ENCODE results near the gene IL37. TPM values are rescaled to one million over a fixed set of nuclear protein-coding genes. Genes with fewer than 3 reads are reported as not detected.
"Not testable (repeated sequence)": the region's sequence is repeated elsewhere in the genome, so short reads cannot be mapped to it uniquely, and the experiment has no call there.

IL37 gene
- total and polyA plus RNA-seq, 2 experiments from 2014 or later: not detected

DNA sequence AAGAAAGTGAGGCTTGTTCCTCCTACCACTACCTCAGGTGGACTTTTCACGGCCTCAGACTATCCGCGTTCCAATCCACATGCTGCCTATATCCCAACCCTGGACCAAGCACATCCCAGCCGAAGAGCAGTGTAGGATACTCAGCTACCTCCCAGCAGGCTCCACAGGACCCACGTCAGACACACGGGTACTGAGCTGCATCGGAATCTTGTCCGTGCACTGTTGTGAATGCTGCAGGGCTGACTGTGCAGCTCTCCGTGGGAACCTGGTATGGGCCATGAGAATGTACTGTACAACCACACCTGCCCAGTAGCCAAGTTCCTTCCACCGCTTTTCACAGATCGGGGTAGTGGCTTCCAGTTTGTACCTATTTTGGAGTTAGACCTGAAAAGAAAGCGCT is 22.3 kb downstream of the IL37 start:
- Histone ChIP-seq H3K4me1 (ENCODE audit: insufficient read depth) (no peaks in the 10 kb centered on the region), H3K36me3 (replicated peaks; ENCODE audit: insufficient read depth, low read depth) (no peaks in the 10 kb centered on the region), H3K9me2 (replicated peaks; ENCODE audit: insufficient read depth) (no peaks in the 10 kb centered on the region), H3K9me3 (ENCODE audit: low read depth) (no peaks in the 10 kb centered on the region), H2AFZ (no peak overlapping the region), H3K27ac (no peak overlapping the region), H3K79me2 (no peaks in the 10 kb centered on the region), H4K20me1 (ENCODE audit: insufficient read depth, poor library complexity, severe bottlenecking) (no peaks in the 10 kb centered on the region), H3K4me3 (no peak overlapping the region), H3K4me2 (no peak overlapping the region), H3K27me3 (no peaks in the 10 kb centered on the region)
- no peak for DNase-seq (ENCODE audit: low spot score)
- no peak for TF ChIP-seq EZH2 (IDR thresholded peaks at IDR 0.05; ENCODE audit: borderline replicate concordance)
- TF ChIP-seq, protein P1, sequence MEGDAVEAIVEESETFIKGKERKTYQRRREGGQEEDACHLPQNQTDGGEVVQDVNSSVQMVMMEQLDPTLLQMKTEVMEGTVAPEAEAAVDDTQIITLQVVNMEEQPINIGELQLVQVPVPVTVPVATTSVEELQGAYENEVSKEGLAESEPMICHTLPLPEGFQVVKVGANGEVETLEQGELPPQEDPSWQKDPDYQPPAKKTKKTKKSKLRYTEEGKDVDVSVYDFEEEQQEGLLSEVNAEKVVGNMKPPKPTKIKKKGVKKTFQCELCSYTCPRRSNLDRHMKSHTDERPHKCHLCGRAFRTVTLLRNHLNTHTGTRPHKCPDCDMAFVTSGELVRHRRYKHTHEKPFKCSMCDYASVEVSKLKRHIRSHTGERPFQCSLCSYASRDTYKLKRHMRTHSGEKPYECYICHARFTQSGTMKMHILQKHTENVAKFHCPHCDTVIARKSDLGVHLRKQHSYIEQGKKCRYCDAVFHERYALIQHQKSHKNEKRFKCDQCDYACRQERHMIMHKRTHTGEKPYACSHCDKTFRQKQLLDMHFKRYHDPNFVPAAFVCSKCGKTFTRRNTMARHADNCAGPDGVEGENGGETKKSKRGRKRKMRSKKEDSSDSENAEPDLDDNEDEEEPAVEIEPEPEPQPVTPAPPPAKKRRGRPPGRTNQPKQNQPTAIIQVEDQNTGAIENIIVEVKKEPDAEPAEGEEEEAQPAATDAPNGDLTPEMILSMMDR (IDR thresholded peaks at IDR 0.05; ENCODE audit: poor library complexity): no peak
- no peak for TF ChIP-seq EZH2phosphoT487 (IDR thresholded peaks at IDR 0.05; ENCODE audit: low read depth, severe bottlenecking, unreplicated experiment)
- 91% methylated on average over 12 of the region's 12 CpGs for WGBS (ENCODE audit: low lambda C conversion rate, missing lambda C conversion rate)

DNA sequence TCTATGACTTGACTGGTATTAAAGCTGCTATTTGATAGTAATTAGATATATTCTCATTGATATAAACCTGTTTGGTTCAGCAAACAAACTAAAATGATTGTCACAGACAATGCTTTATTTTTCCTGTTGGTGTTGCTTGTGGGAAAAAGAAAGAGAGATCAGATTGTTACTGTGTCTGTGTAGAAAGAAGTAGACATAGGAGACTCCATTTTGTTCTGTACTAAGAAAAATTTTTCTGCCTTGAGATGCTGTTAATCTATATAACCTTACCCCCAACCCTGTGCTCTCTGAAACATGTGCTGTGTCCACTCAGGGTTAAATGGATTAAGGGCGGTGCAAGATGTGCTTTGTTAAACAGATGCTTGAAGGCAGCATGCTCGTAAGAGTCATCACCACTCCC is 23.2 kb downstream of the IL37 start:
- H3K36me3 ChIP-seq (replicated peaks; ENCODE audit: insufficient read depth, low read depth); H2AFZ ChIP-seq; H3K4me1 ChIP-seq (ENCODE audit: insufficient read depth); DNase-seq (ENCODE audit: low spot score); H3K27ac ChIP-seq; H3K27me3 ChIP-seq; H4K20me1 ChIP-seq (ENCODE audit: insufficient read depth, poor library complexity, severe bottlenecking); H3K9me3 ChIP-seq (ENCODE audit: low read depth); H3K79me2 ChIP-seq; H3K4me3 ChIP-seq; H3K9me2 ChIP-seq (replicated peaks; ENCODE audit: insufficient read depth); H3K4me2 ChIP-seq: not testable (repeated sequence)
- WGBS (ENCODE audit: low lambda C conversion rate, missing lambda C conversion rate): 36% methylated on average over 2 of the region's 2 CpGs

DNA sequence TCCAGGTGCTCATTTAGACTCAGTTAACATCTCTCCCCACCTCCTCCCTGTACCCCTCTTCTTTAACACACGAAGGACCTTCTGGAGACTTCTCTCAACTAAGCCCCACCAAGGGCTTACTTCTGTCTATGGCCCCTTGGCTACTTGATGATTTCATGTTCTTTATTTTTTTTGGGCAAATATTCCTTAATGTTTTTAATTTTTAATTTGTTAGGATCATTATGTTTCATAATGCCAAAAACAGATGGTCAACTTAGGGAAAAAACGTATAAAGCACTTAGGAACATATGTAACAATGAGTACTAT is 25.9 kb downstream of the IL37 start:
- H3K36me3 ChIP-seq (replicated peaks; ENCODE audit: insufficient read depth, low read depth): no peaks in the 10 kb centered on the region
- H3K9me2 ChIP-seq (replicated peaks; ENCODE audit: insufficient read depth): no peaks in the 10 kb centered on the region
- H3K27ac ChIP-seq: no peak overlapping the region
- H4K20me1 ChIP-seq (ENCODE audit: insufficient read depth, poor library complexity, severe bottlenecking): no peaks in the 10 kb centered on the region
- no peaks in the 10 kb centered on the region for H3K9me3 ChIP-seq (ENCODE audit: low read depth)
- no peak overlapping the region for H3K4me2 ChIP-seq
- no peaks in the 10 kb centered on the region for H3K79me2 ChIP-seq
- no peak for DNase-seq (ENCODE audit: low spot score)
- no peak overlapping the region for H3K4me3 ChIP-seq
- H2AFZ ChIP-seq: no peak overlapping the region
- TF ChIP-seq EZH2 (IDR thresholded peaks at IDR 0.05; ENCODE audit: borderline replicate concordance) (no peak), EZH2phosphoT487 (IDR thresholded peaks at IDR 0.05; ENCODE audit: low read depth, severe bottlenecking, unreplicated experiment) (no peak)
- TF ChIP-seq, protein P1 (IDR thresholded peaks at IDR 0.05; ENCODE audit: poor library complexity): no peak
- 85% methylated on average over 2 of the region's 2 CpGs for WGBS (ENCODE audit: low lambda C conversion rate, missing lambda C conversion rate)
- no peaks in the 10 kb centered on the region for H3K4me1 ChIP-seq (ENCODE audit: insufficient read depth)
- no peaks in the 10 kb centered on the region for H3K27me3 ChIP-seq

DNA sequence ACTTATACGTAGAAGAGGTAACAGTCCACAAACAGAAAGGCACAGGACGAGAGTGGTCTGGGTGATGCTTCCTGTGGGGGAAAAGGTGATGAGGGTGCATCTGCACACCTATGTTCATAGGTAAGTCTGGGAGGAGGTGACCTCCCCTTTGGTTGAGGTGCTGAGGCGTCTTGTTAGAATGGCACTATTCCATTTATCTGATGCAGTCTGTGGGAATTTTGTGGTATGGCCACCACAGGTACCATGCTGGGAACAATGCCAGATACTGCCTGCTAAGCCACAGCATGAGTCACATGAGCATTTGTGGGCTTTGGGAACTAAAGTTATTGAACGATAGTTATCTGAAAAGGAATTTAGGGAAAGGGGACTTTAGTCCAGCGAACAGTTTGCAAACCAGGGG is 27.9 kb downstream of the IL37 start:
- 84% methylated on average over 5 of the region's 5 CpGs for WGBS (ENCODE audit: low lambda C conversion rate, missing lambda C conversion rate)
- DNase-seq (ENCODE audit: low spot score): no peak

More for the DNA sequence above, 27.9 kb downstream of the IL37 start:
- Histone ChIP-seq H3K27me3 (no peaks in the 10 kb centered on the region), H4K20me1 (ENCODE audit: insufficient read depth, poor library complexity, severe bottlenecking) (no peaks in the 10 kb centered on the region), H3K4me1 (ENCODE audit: insufficient read depth) (no peaks in the 10 kb centered on the region), H3K9me2 (replicated peaks; ENCODE audit: insufficient read depth) (no peaks in the 10 kb centered on the region), H3K4me3 (no peak overlapping the region), H3K79me2 (no peaks in the 10 kb centered on the region), H3K27ac (no peak overlapping the region), H3K9me3 (ENCODE audit: low read depth) (no peaks in the 10 kb centered on the region), H3K4me2 (no peak overlapping the region), H3K36me3 (replicated peaks; ENCODE audit: insufficient read depth, low read depth) (no peaks in the 10 kb centered on the region), H2AFZ (no peak overlapping the region)
- TF ChIP-seq EZH2 (IDR thresholded peaks at IDR 0.05; ENCODE audit: borderline replicate concordance) (no peak), EZH2phosphoT487 (IDR thresholded peaks at IDR 0.05; ENCODE audit: low read depth, severe bottlenecking, unreplicated experiment) (no peak)
- TF ChIP-seq, protein P1 (IDR thresholded peaks at IDR 0.05; ENCODE audit: poor library complexity): no peak
